HepG2 (cell line): ENCODE results near the gene CCDC157. TPM values are rescaled to one million over a fixed set of nuclear protein-coding genes. Genes with fewer than 3 reads are reported as not detected.

Experiments used
- AKAP8 ChIP-seq: sonication (generic); formaldehyde crosslinking; IDR thresholded peaks from 2 replicates; pipeline ENCODE4 v1.5.1; 2020; ENCODE audit warnings: mild to moderate bottlenecking, missing genetic modification reagents
- ARID4A ChIP-seq: sonication (generic); formaldehyde crosslinking; IDR thresholded peaks from 2 replicates; pipeline ENCODE4 v1.5.0; 2020; ENCODE audit warnings: mild to moderate bottlenecking, missing genetic modification reagents, borderline replicate concordance
- CC2D1A ChIP-seq: sonication (generic); formaldehyde crosslinking; IDR thresholded peaks from 2 replicates; pipeline ENCODE4 v1.8.1; 2023; ENCODE audit warnings: mild to moderate bottlenecking, missing genetic modification reagents
- EZH2 ChIP-seq: conservative IDR thresholded peaks from 2 replicates; pipeline ENCODE4 v1.6.1; 2012; ENCODE audit warnings: mild to moderate bottlenecking, low read depth, low read length, moderate library complexity
- HIVEP1 ChIP-seq: sonication (generic); formaldehyde crosslinking; IDR thresholded peaks from 2 replicates; pipeline ENCODE4 v1.4.0; 2020; ENCODE audit warnings: mild to moderate bottlenecking, missing genetic modification reagents
- MAZ ChIP-seq, 2 experiments: sonication (generic) in 1 of 2; formaldehyde crosslinking in 1 of 2; IDR thresholded peaks; 2 replicates each; pipeline versions ENCODE4 v1.5.0 to v1.6.1; 2012 to 2020; ENCODE audit warnings: low read depth in 2 of 2, mild to moderate bottlenecking in 2 of 2, borderline replicate concordance in 1 of 2, improper control_type of control experiment in 1 of 2, low read length in 1 of 2, missing genetic modification reagents in 1 of 2, moderate library complexity in 1 of 2
- SOX6 ChIP-seq, 2 experiments: fragments of 450-650 bp in 1 of 2; sonication (generic) in 1 of 2; formaldehyde crosslinking in 1 of 2; IDR thresholded peaks; 2 replicates each; pipeline versions ENCODE4 v1.4.0 to v1.6.1; 2017 to 2020; ENCODE audit warnings: antibody characterized with exemption in 1 of 2, mild to moderate bottlenecking in 1 of 2, missing genetic modification reagents in 1 of 2
- ZFY ChIP-seq: sonication (generic); formaldehyde crosslinking; IDR thresholded peaks from 2 replicates; pipeline ENCODE4 v1.4.0; 2020; ENCODE audit warnings: missing genetic modification reagents
- ZNF317 ChIP-seq: sonication (generic); formaldehyde crosslinking; IDR thresholded peaks from 2 replicates; pipeline ENCODE4 v1.5.0; 2020; ENCODE audit warnings: mild to moderate bottlenecking, missing genetic modification reagents
- ZNF335 ChIP-seq: sonication (generic); formaldehyde crosslinking; IDR thresholded peaks from 2 replicates; pipeline ENCODE4 v1.4.0; 2020; ENCODE audit warnings: missing genetic modification reagents
- ZNF687 ChIP-seq: sonication (generic); formaldehyde crosslinking; IDR thresholded peaks from 2 replicates; pipeline ENCODE4 v1.5.1; 2020; ENCODE audit warnings: mild to moderate bottlenecking, missing genetic modification reagents, moderate library complexity
- ZNF720 ChIP-seq: sonication (generic); formaldehyde crosslinking; IDR thresholded peaks from 2 replicates; pipeline ENCODE4 v1.4.0; 2020; ENCODE audit warnings: missing genetic modification reagents
- polyA plus RNA-seq, 8 experiments: library from polyadenylated mRNA; depleted of rRNA in 3 of 8; stranded (reverse) in 7 of 8; unstranded in 1 of 8; fragments of >200 nt; fragmentation: Illumina TruSeq in 4 of 8; extraction: Trizol in 4 of 8; gene quantifications; 2 replicates each; pipeline versions ENCODE4 v1.2.1 to v1.2.3, GENCODE V29; 2011 to 2016; ENCODE audit warnings: low read depth in 4 of 8, missing spikeins in 1 of 8, mixed read lengths in 1 of 8; ENCODE audit not compliant: insufficient read depth in 1 of 8
- total RNA-seq, 5 experiments: library from RNA; depleted of rRNA; stranded (reverse); fragments of >200 nt; fragmentation: Illumina TruSeq; extraction: Trizol; gene quantifications; 2 replicates each; pipeline ENCODE4 v1.2.3, GENCODE V29; 2016; ENCODE audit warnings: low read depth in 1 of 5
- TF ChIP-seq, protein P1 (sequence below): sonication (generic); formaldehyde crosslinking; IDR thresholded peaks from 2 replicates; pipeline ENCODE4 v1.9.0; 2022; ENCODE audit warnings: low read depth, missing genetic modification reagents

Gene CCDC157
- total and polyA plus RNA-seq, 2 of the 13 experiments (the other 11 are each of a cell fraction or from before 2014, with no cell fraction given), result 1.4 to 1.6 TPM

GRCh38 chr22:30396871-30397655, 40.3 kb downstream of the CCDC157 start, which contains the start of gene SEC14L2 (continued):
- TF ChIP-seq ZNF687 (CRISPR knock-in tag) (peak; percentile 71), CC2D1A (CRISPR knock-in tag) (no peak), ZNF335 (CRISPR knock-in tag) (0 out of 2 replicates have a peak, but pooled peaks have one; percentile 48), SOX6 (IDR thresholded peaks at IDR 0.05) (no peak), SOX6 (CRISPR knock-in tag; IDR thresholded peaks at IDR 0.05) (peak; percentile 30), HIVEP1 (0 out of 2 replicates have a peak, but pooled peaks have one; percentile 35), ZFY (CRISPR knock-in tag) (peak; percentile 58; the same call in 1 of the 2 replicates), MAZ (IDR thresholded peaks at IDR 0.05; ENCODE audit: borderline replicate concordance, low read depth, low read length) (no peak), MAZ (CRISPR knock-in tag; IDR thresholded peaks at IDR 0.05; ENCODE audit: low read depth) (peak; percentile 33; the same call in 1 of the 2 replicates), AKAP8 (peak; percentile 51), EZH2 (no peak), ZNF720 (CRISPR knock-in tag) (no peak), ZNF317 (CRISPR knock-in tag) (0 out of 2 replicates have a peak, but pooled peaks have one; percentile 53), ARID4A (CRISPR knock-in tag) (peak; percentile 22; the same call in 1 of the 2 replicates)
- TF ChIP-seq, protein P1, sequence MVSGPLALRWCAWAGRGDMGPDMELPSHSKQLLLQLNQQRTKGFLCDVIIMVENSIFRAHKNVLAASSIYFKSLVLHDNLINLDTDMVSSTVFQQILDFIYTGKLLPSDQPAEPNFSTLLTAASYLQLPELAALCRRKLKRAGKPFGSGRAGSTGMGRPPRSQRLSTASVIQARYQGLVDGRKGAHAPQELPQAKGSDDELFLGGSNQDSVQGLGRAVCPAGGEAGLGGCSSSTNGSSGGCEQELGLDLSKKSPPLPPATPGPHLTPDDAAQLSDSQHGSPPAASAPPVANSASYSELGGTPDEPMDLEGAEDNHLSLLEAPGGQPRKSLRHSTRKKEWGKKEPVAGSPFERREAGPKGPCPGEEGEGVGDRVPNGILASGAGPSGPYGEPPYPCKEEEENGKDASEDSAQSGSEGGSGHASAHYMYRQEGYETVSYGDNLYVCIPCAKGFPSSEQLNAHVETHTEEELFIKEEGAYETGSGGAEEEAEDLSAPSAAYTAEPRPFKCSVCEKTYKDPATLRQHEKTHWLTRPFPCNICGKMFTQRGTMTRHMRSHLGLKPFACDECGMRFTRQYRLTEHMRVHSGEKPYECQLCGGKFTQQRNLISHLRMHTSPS (CRISPR knock-in tag), result peak; percentile 33; the same call in 1 of the 2 replicates
